Left lung (tissue), 10 donors: Measurements from ENCODE around the gene CLRN3. TPM values are rescaled to one million over a fixed set of nuclear protein-coding genes. Genes with fewer than 3 reads are reported as not detected.

Experiments used
- ATAC-seq: fragments of 200-7000 bp; cut with Tn5 transposase; one replicate; pipeline ENCODE4 v1.9.1; 2020; ENCODE audit warnings: moderate library complexity
- DNase-seq, 4 donors: peaks; one replicate each; pipeline ENCODE4 v3.0.0-alpha.2; 2013 to 2020
- H3K27ac ChIP-seq, 2 donors: fragments of 200-600 bp; sonication (generic) in 1 of 2; one replicate each; pipeline versions ENCODE4 v1.5.0 to v1.8.0; 2020 to 2021
- H3K27me3 ChIP-seq, 2 donors: fragments of 200-600 bp; sonication (generic) in 1 of 2; one replicate each; pipeline versions ENCODE4 v1.5.0 to v1.8.0; 2020 to 2021
- H3K36me3 ChIP-seq, 2 donors: fragments of 200-600 bp; sonication (generic) in 1 of 2; one replicate each; pipeline versions ENCODE4 v1.5.0 to v1.8.0; 2020 to 2021
- H3K4me1 ChIP-seq, 2 donors: fragments of 200-600 bp; one replicate each; pipeline ENCODE4 v1.8.0; 2021
- H3K4me3 ChIP-seq, 2 donors: fragments of 200-600 bp; sonication (generic) in 1 of 2; one replicate each; pipeline versions ENCODE4 v1.5.0 to v1.8.0; 2020 to 2021; ENCODE audit warnings: mild to moderate bottlenecking in 1 of 2
- H3K9me3 ChIP-seq, 2 donors: fragments of 200-600 bp; sonication (generic) in 1 of 2; one replicate each; pipeline versions ENCODE4 v1.5.0 to v1.8.0; 2020 to 2021
- intact Hi-C, 2 donors: fragments of 100-400 bp; cut with DNase I; formaldehyde crosslinking; loops; one replicate each; pipeline versions ENCODE4 v1.11.2 to v1.14.2; 2022
- polyA plus RNA-seq, 6 donors: library from polyadenylated mRNA; unstranded; fragments of 120-200 nt; gene quantifications; one replicate each; pipeline ENCODE4 v1.2.1, GENCODE V29; 2013; ENCODE audit not compliant: insufficient read length in 6 of 6
- total RNA-seq, 2 donors: library from RNA; stranded (reverse); fragmentation: NEBNext Ultra II Directional; extraction: Animal tissue kit (Norgen Biotek cat#: 25700); gene quantifications; one replicate each; pipeline ENCODE4 v1.2.1, GENCODE V29; 2021
- TF ChIP-seq, protein P1 (sequence below), 2 donors: fragments of 200-600 bp; sonication (generic) in 1 of 2; IDR thresholded peaks; one replicate each; pipeline versions ENCODE4 v1.5.0 to v1.8.0; 2021; ENCODE audit warnings: antibody characterized with exemption in 2 of 2
- donor health status: DM: no; HTN: yes; CAD: no.
- donor health status: DM: no; HTN: no; CAD: no.

The CLRN3 gene
- total and polyA plus RNA-seq, 8 donors, result 0.13 to 0.27 TPM; not detected in 6

GRCh38 chr10:127922675-127923366 lies 30.1 kb upstream of the CLRN3 start:
- DNase-seq, result peak in 3 of 4 donors; percentile 32 to 90 (median 87)
- peaks cover 45 to 100% of the 10 kb centered on the region in 2 donors for H3K4me1 ChIP-seq

GRCh38 chr10:127922206-127922605 lies 29.5 kb upstream of the CLRN3 start:
- peaks cover 41 to 97% of the 10 kb centered on the region in 2 donors for H3K4me1 ChIP-seq
- peak in 1 of 4 donors; percentile 74 for DNase-seq
- TF ChIP-seq, protein P1, sequence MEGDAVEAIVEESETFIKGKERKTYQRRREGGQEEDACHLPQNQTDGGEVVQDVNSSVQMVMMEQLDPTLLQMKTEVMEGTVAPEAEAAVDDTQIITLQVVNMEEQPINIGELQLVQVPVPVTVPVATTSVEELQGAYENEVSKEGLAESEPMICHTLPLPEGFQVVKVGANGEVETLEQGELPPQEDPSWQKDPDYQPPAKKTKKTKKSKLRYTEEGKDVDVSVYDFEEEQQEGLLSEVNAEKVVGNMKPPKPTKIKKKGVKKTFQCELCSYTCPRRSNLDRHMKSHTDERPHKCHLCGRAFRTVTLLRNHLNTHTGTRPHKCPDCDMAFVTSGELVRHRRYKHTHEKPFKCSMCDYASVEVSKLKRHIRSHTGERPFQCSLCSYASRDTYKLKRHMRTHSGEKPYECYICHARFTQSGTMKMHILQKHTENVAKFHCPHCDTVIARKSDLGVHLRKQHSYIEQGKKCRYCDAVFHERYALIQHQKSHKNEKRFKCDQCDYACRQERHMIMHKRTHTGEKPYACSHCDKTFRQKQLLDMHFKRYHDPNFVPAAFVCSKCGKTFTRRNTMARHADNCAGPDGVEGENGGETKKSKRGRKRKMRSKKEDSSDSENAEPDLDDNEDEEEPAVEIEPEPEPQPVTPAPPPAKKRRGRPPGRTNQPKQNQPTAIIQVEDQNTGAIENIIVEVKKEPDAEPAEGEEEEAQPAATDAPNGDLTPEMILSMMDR (IDR thresholded peaks at IDR 0.05), result no peak
- no peak for ATAC-seq
- no peaks in the 10 kb centered on the region for H3K27me3 ChIP-seq
- no peak overlapping the region for H3K4me3 ChIP-seq
- H3K27ac ChIP-seq, result peak overlapping the region; percentile 81 to 83
- intact Hi-C loops, result no loop called here
- no peaks in the 10 kb centered on the region for H3K9me3 ChIP-seq
- H3K36me3 ChIP-seq, result no peaks in the 10 kb centered on the region

More at GRCh38 chr10:127922675-127923366, 30.1 kb upstream of the CLRN3 start:
- TF ChIP-seq, protein P1 (IDR thresholded peaks at IDR 0.05), result no peak
- no peaks in the 10 kb centered on the region for H3K36me3 ChIP-seq
- H3K4me3 ChIP-seq, result no peak overlapping the region
- H3K27me3 ChIP-seq, result no peaks in the 10 kb centered on the region
- H3K9me3 ChIP-seq, result no peaks in the 10 kb centered on the region
- peak overlapping the region; percentile 81 to 83 for H3K27ac ChIP-seq
- intact Hi-C loops, result no loop called here
- ATAC-seq, result peak; percentile 86

DNA sequence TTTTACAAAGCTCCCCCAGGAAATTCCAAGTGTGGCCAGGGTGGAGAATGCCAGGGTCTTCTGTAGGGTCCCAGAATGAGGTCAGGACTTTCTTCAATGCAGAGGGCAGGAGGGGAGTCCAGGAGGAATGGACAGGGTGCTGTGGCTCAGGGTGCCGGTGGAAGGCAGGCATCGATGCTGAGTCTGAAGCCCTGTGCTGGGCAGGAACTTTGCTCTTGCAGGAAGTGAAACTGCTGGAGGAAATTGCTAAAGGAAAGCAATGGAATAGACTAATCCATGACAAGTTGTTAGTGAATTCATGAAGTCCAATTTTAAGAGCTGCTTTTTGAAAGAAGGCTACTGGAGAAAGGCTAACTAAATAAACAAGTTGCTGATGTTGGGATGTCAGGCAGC lies 29.0 kb upstream of the CLRN3 start:
- H3K36me3 ChIP-seq, result no peaks in the 10 kb centered on the region
- peaks cover 37 to 93% of the 10 kb centered on the region in 2 donors for H3K4me1 ChIP-seq
- H3K4me3 ChIP-seq, result no peak overlapping the region
- DNase-seq, result no peak
- no peaks in the 10 kb centered on the region for H3K9me3 ChIP-seq
- peak; percentile 5 for ATAC-seq
- H3K27ac ChIP-seq, result peak overlapping the region; percentile 81 to 83
- intact Hi-C loops, result no loop called here
- TF ChIP-seq, protein P1 (IDR thresholded peaks at IDR 0.05), result no peak
- no peaks in the 10 kb centered on the region for H3K27me3 ChIP-seq

- TF ChIP-seq, protein P1 (IDR thresholded peaks at IDR 0.05), result no peak
- peak overlapping the region in 1 of 2 donors; percentile 83 for H3K27ac ChIP-seq
Observed at GRCh38 chr10:127921075-127921752, 28.5 kb upstream of the CLRN3 start.

More at GRCh38 chr10:127921075-127921752, 28.5 kb upstream of the CLRN3 start:
- peak; percentile 5 for ATAC-seq
- Histone ChIP-seq H3K9me3 (peaks cover 0 to 4% of the 10 kb centered on the region in 2 donors), H3K27me3 (no peaks in the 10 kb centered on the region), H3K4me3 (no peak overlapping the region), H3K4me1 (peaks cover 37 to 87% of the 10 kb centered on the region in 2 donors), H3K36me3 (no peaks in the 10 kb centered on the region)
- no peak for DNase-seq
- intact Hi-C loops, result no loop called here
